Mesothelial cell of epicardium (in vitro differentiated cells): ENCODE data around the gene OLR1. TPM values are rescaled to one million over a fixed set of nuclear protein-coding genes. Genes with fewer than 3 reads are reported as not detected.

Experiments used
- DNase-seq, 2 experiments: peaks; one replicate each; pipeline ENCODE4 v3.0.0; 2021; ENCODE audit warnings: low spot score in 2 of 2; ENCODE audit not compliant: unreplicated experiment in 2 of 2
- H3K27ac Mint-ChIP-seq: 2 replicates; pipeline ENCODE4 v1.8.0; 2021; ENCODE audit warnings: mixed read lengths
- H3K27me3 Mint-ChIP-seq: 2 replicates; pipeline ENCODE4 v1.8.0; 2021; ENCODE audit warnings: low read depth, mixed read lengths
- H3K36me3 Mint-ChIP-seq: 2 replicates; pipeline ENCODE4 v1.8.0; 2021; ENCODE audit warnings: mixed read lengths
- H3K4me1 Mint-ChIP-seq: 2 replicates; pipeline ENCODE4 v1.8.0; 2021; ENCODE audit warnings: mixed read lengths
- H3K4me3 Mint-ChIP-seq: 2 replicates; pipeline ENCODE4 v1.8.0; 2021; ENCODE audit warnings: mild to moderate bottlenecking, moderate library complexity, mixed read lengths
- H3K9me3 Mint-ChIP-seq: 2 replicates; pipeline ENCODE4 v1.8.0; 2021; ENCODE audit warnings: mixed read lengths
- total RNA-seq: library from RNA; stranded (reverse); gene quantifications from 3 replicates; pipeline ENCODE4 v1.2.1, GENCODE V29; 2021
- TF ChIP-seq, protein P1 (sequence below): fragments of 200-600 bp; sonication (generic); IDR thresholded peaks from one replicate; pipeline ENCODE4 v1.5.0; 2021; ENCODE audit warnings: antibody characterized with exemption; ENCODE audit not compliant: unreplicated experiment

The OLR1 gene
- total RNA-seq, 1 donor from 2014 or later: 1.7 TPM

DNA sequence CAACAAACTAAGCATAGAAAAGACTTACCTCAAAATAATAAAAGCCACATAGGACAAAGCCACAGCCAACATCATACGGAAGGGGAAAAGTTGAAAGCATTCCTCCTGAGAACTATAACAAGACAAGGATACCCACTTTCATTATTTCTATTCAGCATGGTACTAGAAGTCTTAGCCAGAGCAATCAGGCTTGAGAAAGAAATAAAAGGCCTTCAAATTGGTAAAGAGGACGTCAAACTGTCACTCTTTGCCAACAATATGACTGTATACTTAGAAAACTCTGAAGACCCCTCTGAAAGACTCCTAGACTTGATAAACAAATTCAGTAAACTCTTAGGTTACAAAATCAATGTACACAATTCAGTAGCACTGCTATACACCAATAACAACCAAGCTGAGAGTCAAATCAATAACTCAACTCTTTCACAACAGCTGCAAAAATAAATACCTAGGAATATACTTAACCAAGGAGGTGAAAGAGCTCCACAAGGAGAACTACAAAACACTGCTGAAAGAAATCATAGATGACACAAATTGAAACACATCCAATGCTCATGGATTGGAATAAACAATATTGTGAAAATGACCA, 61.6 kb downstream of the OLR1 start:
- H3K36me3 Mint-ChIP-seq: no peaks in the 10 kb centered on the region
- no peaks in the 10 kb centered on the region for H3K27me3 Mint-ChIP-seq
- H3K4me3 Mint-ChIP-seq: no peak overlapping the region
- H3K27ac Mint-ChIP-seq: no peak overlapping the region
- no peaks in the 10 kb centered on the region for H3K4me1 Mint-ChIP-seq
- H3K9me3 Mint-ChIP-seq: peaks cover 31% of the 10 kb centered on the region
- DNase-seq: no peak
- TF ChIP-seq, protein P1, sequence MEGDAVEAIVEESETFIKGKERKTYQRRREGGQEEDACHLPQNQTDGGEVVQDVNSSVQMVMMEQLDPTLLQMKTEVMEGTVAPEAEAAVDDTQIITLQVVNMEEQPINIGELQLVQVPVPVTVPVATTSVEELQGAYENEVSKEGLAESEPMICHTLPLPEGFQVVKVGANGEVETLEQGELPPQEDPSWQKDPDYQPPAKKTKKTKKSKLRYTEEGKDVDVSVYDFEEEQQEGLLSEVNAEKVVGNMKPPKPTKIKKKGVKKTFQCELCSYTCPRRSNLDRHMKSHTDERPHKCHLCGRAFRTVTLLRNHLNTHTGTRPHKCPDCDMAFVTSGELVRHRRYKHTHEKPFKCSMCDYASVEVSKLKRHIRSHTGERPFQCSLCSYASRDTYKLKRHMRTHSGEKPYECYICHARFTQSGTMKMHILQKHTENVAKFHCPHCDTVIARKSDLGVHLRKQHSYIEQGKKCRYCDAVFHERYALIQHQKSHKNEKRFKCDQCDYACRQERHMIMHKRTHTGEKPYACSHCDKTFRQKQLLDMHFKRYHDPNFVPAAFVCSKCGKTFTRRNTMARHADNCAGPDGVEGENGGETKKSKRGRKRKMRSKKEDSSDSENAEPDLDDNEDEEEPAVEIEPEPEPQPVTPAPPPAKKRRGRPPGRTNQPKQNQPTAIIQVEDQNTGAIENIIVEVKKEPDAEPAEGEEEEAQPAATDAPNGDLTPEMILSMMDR: no peak

Other genes starting within 250 kb of the OLR1 start
- 0.29 TPM in 1 of 3 replicates, not detected in the others for gene CLEC2A, start 239.8 kb downstream of the OLR1 start, total RNA-seq
- gene CLEC12A, start 200.7 kb downstream of the OLR1 start, total RNA-seq: not detected in 3 replicates
- 0.18 to 0.51 TPM (median 0.34 TPM) in 3 replicates for gene CLEC1B, start 173.0 kb downstream of the OLR1 start, total RNA-seq
- gene CLEC12B, start 161.5 kb downstream of the OLR1 start, total RNA-seq: not detected in 3 replicates
- gene CLEC9A, start 141.4 kb downstream of the OLR1 start, total RNA-seq: not detected in 3 replicates
- 0.32 to 0.51 TPM (median 0.49 TPM) in 3 replicates for gene CLEC1A, start 73.1 kb downstream of the OLR1 start, total RNA-seq
- 0.11 TPM in 1 of 3 replicates, not detected in the others for gene CLEC7A, start 41.9 kb downstream of the OLR1 start, total RNA-seq
- 0.97 to 1.6 TPM (median 1.1 TPM) in 3 replicates for gene TMEM52B, start 6.9 kb upstream of the OLR1 start, total RNA-seq
- gene GABARAPL1, start 40.7 kb upstream of the OLR1 start, total RNA-seq: 100 to 105 TPM (median 104 TPM) in 3 replicates
- gene KLRD1, start 135.7 kb upstream of the OLR1 start, total RNA-seq: 0.51 to 0.81 TPM (median 0.65 TPM) in 3 replicates
- gene KLRK1, start 217.9 kb upstream of the OLR1 start, total RNA-seq: not detected in 3 replicates
- not detected in 3 replicates for gene KLRC4, start 237.6 kb upstream of the OLR1 start, total RNA-seq
- gene KLRC3, start 248.5 kb upstream of the OLR1 start, total RNA-seq: not detected in 3 replicates